ENCODE data around the gene UNKL.
A peak's percentile ranks its signal among the peaks of the same experiment; 100 is the strongest.

The UNKL gene

GRCh38 chr16:1341495-1342420 is 72.7 kb downstream of the UNKL start:
- H3K36me3 ChIP-seq (ENCODE audit: control insufficient read depth, insufficient read depth, low read length), result no peaks in the 10 kb centered on the region
- no peak overlapping the region for H3K27ac ChIP-seq (ENCODE audit: low read depth, low read length, severe bottlenecking)
- no peak overlapping the region for H3K4me3 ChIP-seq (ENCODE audit: extremely low read depth, insufficient read depth, low read length, poor library complexity, severe bottlenecking)
- no peaks in the 10 kb centered on the region for H3K9me3 ChIP-seq (ENCODE audit: control insufficient read depth, low read length)
- WGBS, 2 experiments (ENCODE audit: insufficient coverage in 2 of 2), result 81 to 88% methylated on average over 31 to 39 of the region's 39 CpGs
- H3K4me1 ChIP-seq (ENCODE audit: control insufficient read depth, insufficient read depth, low read length, poor library complexity, severe bottlenecking), result no peaks in the 10 kb centered on the region

DNA sequence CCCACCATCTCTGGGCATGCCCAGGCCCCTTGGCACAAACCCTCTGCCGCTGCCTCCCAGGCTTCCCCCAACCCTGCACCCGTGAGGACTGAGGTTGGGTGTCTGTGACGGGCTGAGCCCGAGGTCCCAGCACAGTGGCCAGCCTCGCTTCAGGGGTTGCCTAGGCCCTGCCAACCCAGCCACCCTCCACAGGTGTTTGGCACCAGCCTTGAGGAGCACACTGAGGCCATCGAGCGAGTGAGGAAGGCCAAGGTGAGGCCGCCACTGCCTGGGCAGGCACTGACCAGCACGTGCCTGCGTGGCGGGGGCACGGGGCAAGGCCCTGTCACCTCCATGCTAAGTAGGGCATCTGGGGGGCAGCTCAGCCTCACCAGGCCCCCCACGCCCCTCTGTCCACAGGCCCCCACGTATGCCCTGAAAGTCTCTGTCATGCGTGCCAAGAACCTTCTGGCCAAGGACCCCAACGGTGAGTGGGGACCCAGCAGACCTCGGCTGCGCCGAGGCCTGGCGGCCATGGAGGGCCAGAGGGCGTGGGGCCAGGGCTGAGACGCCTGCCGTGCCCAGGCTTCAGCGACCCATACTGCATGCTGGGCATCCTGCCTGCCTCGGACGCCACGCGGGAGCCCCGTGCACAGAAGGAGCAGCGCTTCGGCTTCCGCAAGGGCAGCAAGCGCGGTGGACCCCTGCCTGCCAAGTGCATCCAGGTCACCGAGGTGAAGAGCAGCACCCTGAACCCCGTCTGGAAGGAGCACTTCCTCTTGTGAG is 73.6 kb downstream of the UNKL start:
- no peak overlapping the region for H3K4me3 ChIP-seq (ENCODE audit: extremely low read depth, insufficient read depth, low read length, poor library complexity, severe bottlenecking)
- H3K27ac ChIP-seq (ENCODE audit: low read depth, low read length, severe bottlenecking), result no peak overlapping the region
- no peaks in the 10 kb centered on the region for H3K9me3 ChIP-seq (ENCODE audit: control insufficient read depth, low read length)
- H3K4me1 ChIP-seq (ENCODE audit: control insufficient read depth, insufficient read depth, low read length, poor library complexity, severe bottlenecking), result no peaks in the 10 kb centered on the region
- no peaks in the 10 kb centered on the region for H3K36me3 ChIP-seq (ENCODE audit: control insufficient read depth, insufficient read depth, low read length)
- 88 to 90% methylated on average over 33 to 36 of the region's 36 CpGs for WGBS, 2 experiments (ENCODE audit: insufficient coverage in 2 of 2)

GRCh38 chr16:1338855-1339675 is 75.4 kb downstream of the UNKL start:
- H3K27ac ChIP-seq (ENCODE audit: low read depth, low read length, severe bottlenecking), result no peak overlapping the region
- 63 to 73% methylated on average over 24 to 25 of the region's 31 CpGs for WGBS, 2 experiments (ENCODE audit: insufficient coverage in 2 of 2)
- no peaks in the 10 kb centered on the region for H3K36me3 ChIP-seq (ENCODE audit: control insufficient read depth, insufficient read depth, low read length)
- H3K4me3 ChIP-seq (ENCODE audit: extremely low read depth, insufficient read depth, low read length, poor library complexity, severe bottlenecking), result no peak overlapping the region
- H3K9me3 ChIP-seq (ENCODE audit: control insufficient read depth, low read length), result no peaks in the 10 kb centered on the region
- H3K4me1 ChIP-seq (ENCODE audit: control insufficient read depth, insufficient read depth, low read length, poor library complexity, severe bottlenecking), result no peaks in the 10 kb centered on the region

DNA sequence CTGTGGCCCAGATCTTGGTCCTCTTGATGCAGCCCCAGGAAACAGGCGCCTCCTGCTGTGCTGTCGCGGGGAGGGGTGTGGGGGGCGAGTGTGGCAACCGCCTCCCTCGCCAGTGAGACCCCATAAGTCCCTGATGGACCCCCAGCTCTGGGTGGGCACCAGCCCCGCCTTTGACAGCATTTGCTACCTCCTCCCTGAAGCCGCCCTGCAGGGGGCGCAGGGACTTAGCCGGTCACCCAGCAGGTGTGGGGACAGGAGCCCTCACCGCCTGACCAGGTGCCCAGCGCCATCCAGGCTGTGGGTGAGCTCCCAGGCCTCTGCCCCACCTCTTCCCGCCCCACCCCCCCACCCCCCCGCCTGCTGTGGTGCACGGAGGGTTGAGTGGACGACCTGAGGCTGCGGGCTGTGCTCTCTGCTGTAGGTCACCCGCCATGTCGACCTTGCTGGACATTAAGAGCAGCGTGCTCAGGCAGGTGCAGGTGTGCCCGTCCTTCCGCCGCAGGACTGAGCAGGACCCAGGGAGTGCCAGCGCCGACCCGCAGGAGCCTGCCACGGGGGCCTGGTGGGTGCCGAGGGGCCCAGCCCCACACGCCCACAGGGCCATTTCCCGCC is 76.3 kb downstream of the UNKL start:
- H3K4me3 ChIP-seq (ENCODE audit: extremely low read depth, insufficient read depth, low read length, poor library complexity, severe bottlenecking), result no peak overlapping the region
- WGBS, 2 experiments (ENCODE audit: insufficient coverage in 2 of 2), result 41 to 63% methylated on average over 17 to 23 of the region's 30 CpGs
- no peaks in the 10 kb centered on the region for H3K4me1 ChIP-seq (ENCODE audit: control insufficient read depth, insufficient read depth, low read length, poor library complexity, severe bottlenecking)
- no peaks in the 10 kb centered on the region for H3K9me3 ChIP-seq (ENCODE audit: control insufficient read depth, low read length)
- no peaks in the 10 kb centered on the region for H3K36me3 ChIP-seq (ENCODE audit: control insufficient read depth, insufficient read depth, low read length)
- H3K27ac ChIP-seq (ENCODE audit: low read depth, low read length, severe bottlenecking), result no peak overlapping the region

- Histone ChIP-seq H3K4me3 (ENCODE audit: extremely low read depth, insufficient read depth, low read length, poor library complexity, severe bottlenecking) (no peak overlapping the region), H3K27ac (ENCODE audit: low read depth, low read length, severe bottlenecking) (no peak overlapping the region), H3K9me3 (ENCODE audit: control insufficient read depth, low read length) (no peaks in the 10 kb centered on the region), H3K36me3 (ENCODE audit: control insufficient read depth, insufficient read depth, low read length) (no peaks in the 10 kb centered on the region), H3K4me1 (ENCODE audit: control insufficient read depth, insufficient read depth, low read length, poor library complexity, severe bottlenecking) (peaks cover 4% of the 10 kb centered on the region)
- 56 to 71% methylated on average over 3 to 6 of the region's 9 CpGs for WGBS, 2 experiments (ENCODE audit: insufficient coverage in 2 of 2)
These were observed 77.0 kb downstream of the UNKL start for GRCh38 chr16:1337486-1337885.

DNA sequence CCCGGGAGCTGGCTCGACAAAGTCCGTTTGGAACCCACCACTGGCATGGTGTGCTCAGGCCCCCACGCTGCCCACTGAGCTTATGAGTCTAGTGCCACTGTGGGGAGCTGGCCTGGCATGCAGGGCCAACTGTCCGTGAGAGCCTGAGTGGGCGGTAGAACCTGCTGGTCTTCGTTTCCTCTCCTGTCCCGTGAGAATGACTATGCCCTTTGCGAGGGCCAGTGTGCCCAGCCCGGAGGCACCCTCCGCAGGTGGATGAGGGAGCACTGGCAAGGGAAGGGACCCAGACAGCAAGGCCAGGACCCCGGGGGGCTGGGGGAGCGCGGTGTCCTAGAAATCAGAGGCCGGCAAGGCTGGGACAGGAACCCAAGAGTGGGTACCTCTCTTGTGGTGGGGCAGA is 77.9 kb downstream of the UNKL start:
- peaks cover 13% of the 10 kb centered on the region for H3K4me1 ChIP-seq (ENCODE audit: control insufficient read depth, insufficient read depth, low read length, poor library complexity, severe bottlenecking)
- no peak overlapping the region for H3K27ac ChIP-seq (ENCODE audit: low read depth, low read length, severe bottlenecking)
- no peaks in the 10 kb centered on the region for H3K9me3 ChIP-seq (ENCODE audit: control insufficient read depth, low read length)
- no peaks in the 10 kb centered on the region for H3K36me3 ChIP-seq (ENCODE audit: control insufficient read depth, insufficient read depth, low read length)
- WGBS, 2 experiments (ENCODE audit: insufficient coverage in 2 of 2), result 69 to 70% methylated on average over 13 to 15 of the region's 15 CpGs
- no peak overlapping the region for H3K4me3 ChIP-seq (ENCODE audit: extremely low read depth, insufficient read depth, low read length, poor library complexity, severe bottlenecking)

DNA sequence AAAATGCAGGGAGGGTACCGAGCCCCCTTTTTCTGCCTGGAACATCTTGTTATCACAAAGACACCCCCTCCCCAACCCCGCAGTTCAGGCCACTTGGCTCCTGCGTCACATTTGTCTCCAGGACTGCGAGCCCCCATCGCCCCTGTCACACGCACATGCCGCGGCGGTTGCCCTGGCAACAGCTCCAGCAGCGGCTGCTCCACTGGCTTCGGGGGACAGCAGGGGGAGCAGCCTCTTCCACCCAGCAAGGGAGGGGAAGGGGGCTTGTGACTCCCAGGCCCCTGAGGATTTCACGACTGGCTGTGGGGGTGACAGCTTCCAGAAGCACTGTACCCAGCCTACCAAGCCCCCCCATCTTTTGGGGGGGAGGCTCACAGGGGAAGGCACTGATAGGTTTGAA is 78.5 kb downstream of the UNKL start:
- peaks cover 16% of the 10 kb centered on the region for H3K4me1 ChIP-seq (ENCODE audit: control insufficient read depth, insufficient read depth, low read length, poor library complexity, severe bottlenecking)
- H3K9me3 ChIP-seq (ENCODE audit: control insufficient read depth, low read length), result no peaks in the 10 kb centered on the region
- WGBS, 2 experiments (ENCODE audit: insufficient coverage in 2 of 2), result 6 to 16% methylated on average over 2 to 7 of the region's 12 CpGs
- H3K4me3 ChIP-seq (ENCODE audit: extremely low read depth, insufficient read depth, low read length, poor library complexity, severe bottlenecking), result no peak overlapping the region
- no peak overlapping the region for H3K27ac ChIP-seq (ENCODE audit: low read depth, low read length, severe bottlenecking)
- no peaks in the 10 kb centered on the region for H3K36me3 ChIP-seq (ENCODE audit: control insufficient read depth, insufficient read depth, low read length)

DNA sequence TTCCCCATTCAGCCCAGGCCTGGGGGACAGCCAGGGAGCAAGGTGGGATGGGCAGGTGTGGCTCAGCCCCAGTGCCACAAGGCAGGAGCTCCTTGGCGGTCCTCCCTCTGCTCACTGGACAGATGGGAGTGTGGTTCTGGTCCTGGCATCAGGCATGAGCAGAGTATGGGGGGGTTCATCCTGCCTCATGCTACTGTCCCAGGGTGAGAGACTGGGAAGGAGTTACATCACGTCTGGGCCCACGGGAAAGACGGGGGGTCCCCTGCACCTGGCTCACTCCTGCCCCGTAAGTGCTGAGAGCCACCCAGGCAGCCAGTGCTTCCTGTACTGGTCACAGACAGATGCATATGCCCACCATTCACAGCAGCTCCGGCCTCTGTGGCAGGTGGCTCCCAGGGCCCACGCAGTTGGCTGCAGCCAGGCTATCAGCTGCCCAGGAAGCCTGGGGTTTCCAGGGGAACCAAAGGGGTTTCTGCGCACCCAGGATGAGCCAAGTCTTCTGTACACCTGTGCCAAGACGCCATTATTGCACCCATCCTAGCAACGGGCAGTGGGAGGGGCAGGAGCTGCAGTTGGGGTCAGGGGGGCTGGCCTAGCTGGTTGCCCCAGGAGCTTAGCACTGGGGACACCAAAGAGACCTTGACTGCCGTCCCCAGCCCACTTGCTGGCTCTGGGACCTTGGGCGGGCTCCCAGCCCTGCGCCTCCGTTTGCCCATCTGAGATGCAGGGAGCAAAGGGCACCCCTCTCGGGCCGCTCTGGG is 79.1 kb downstream of the UNKL start:
- Histone ChIP-seq H3K27ac (ENCODE audit: low read depth, low read length, severe bottlenecking) (no peak overlapping the region), H3K4me3 (ENCODE audit: extremely low read depth, insufficient read depth, low read length, poor library complexity, severe bottlenecking) (no peak overlapping the region), H3K9me3 (ENCODE audit: control insufficient read depth, low read length) (peaks cover 2% of the 10 kb centered on the region), H3K4me1 (ENCODE audit: control insufficient read depth, insufficient read depth, low read length, poor library complexity, severe bottlenecking) (peaks cover 16% of the 10 kb centered on the region), H3K36me3 (ENCODE audit: control insufficient read depth, insufficient read depth, low read length) (no peaks in the 10 kb centered on the region)
- WGBS, 2 experiments (ENCODE audit: insufficient coverage in 2 of 2), result 61 to 72% methylated on average over 14 of the region's 16 CpGs

DNA sequence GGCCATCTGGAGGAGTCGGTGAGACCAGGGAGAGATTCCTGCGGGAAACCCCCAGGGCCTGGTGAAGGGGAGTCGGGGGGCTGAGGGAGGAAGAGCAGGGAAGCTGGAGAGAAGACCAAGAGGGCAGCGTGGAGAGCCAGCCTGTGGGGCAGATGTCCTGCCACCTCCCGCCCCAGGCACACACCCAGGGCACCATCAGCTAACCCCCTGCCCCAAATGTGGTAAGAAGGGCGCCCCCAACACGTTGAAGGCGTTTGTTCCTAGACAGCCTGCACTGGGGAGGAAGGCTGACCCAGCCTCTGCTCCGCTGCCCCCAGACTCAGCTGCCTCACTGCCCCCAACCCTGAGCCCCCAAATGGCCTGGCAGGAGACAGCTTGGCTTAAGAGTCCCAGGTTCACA is 79.8 kb downstream of the UNKL start:
- no peak overlapping the region for H3K27ac ChIP-seq (ENCODE audit: low read depth, low read length, severe bottlenecking)
- no peaks in the 10 kb centered on the region for H3K36me3 ChIP-seq (ENCODE audit: control insufficient read depth, insufficient read depth, low read length)
- peak overlapping the region; percentile 41 for H3K4me3 ChIP-seq (ENCODE audit: extremely low read depth, insufficient read depth, low read length, poor library complexity, severe bottlenecking)
- H3K9me3 ChIP-seq (ENCODE audit: control insufficient read depth, low read length), result peaks cover 5% of the 10 kb centered on the region
- 22 to 43% methylated on average over 4 to 7 of the region's 9 CpGs for WGBS, 2 experiments (ENCODE audit: insufficient coverage in 2 of 2)
- H3K4me1 ChIP-seq (ENCODE audit: control insufficient read depth, insufficient read depth, low read length, poor library complexity, severe bottlenecking), result peaks cover 16% of the 10 kb centered on the region

Data from mesodermal cell (in vitro differentiated cells).